ENCODE data around the gene MKNK1.

MKNK1 gene

DNA sequence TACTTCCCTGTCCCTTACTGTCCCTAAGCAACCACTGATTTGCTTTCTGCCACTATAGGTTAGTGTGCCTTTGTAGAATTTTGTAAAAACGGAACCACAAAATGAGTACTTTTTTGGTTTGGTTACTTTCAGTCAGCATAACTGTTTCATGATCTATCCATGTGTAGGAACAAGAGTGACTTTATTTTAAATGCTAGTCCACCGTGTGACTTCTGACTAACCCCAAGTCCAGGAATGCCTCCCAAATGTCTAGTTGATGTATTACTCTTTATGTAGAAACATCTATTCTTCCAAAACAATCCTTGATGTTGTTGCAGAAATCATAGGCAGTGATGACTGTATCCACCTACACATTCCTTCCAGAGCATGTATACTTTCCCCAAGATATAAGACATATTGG is 42.8 kb upstream of the MKNK1 start:
- no peak overlapping the region for H2AFZ ChIP-seq (ENCODE audit: low read length)
- no peaks in the 10 kb centered on the region for H3K27me3 ChIP-seq (ENCODE audit: insufficient read depth, low read length, poor library complexity, severe bottlenecking)
- no peak overlapping the region for H3K4me3 ChIP-seq (ENCODE audit: low read length, poor library complexity, severe bottlenecking)
- peaks cover 5% of the 10 kb centered on the region; the same call in 1 of the 2 replicates for H3K9me3 ChIP-seq (ENCODE audit: insufficient read depth, low read depth, low read length)
- H3K79me2 ChIP-seq (ENCODE audit: insufficient read depth, low read length) = no peaks in the 10 kb centered on the region
- TF ChIP-seq CTCF (conservative IDR thresholded peaks at IDR 0.05; ENCODE audit: low read length) (no peak), EZH2phosphoT487 (IDR thresholded peaks at IDR 0.05; ENCODE audit: borderline replicate concordance) (no peak)
- H3K36me3 ChIP-seq (ENCODE audit: insufficient read depth, low read length) = peaks cover 9% of the 10 kb centered on the region; the same call in 1 of the 2 replicates
- H3K4me2 ChIP-seq (ENCODE audit: low read depth, low read length, poor library complexity, severe bottlenecking) = no peak overlapping the region
- H4K20me1 ChIP-seq (ENCODE audit: insufficient read depth, low read length, poor library complexity, severe bottlenecking) = no peaks in the 10 kb centered on the region
- H3F3A ChIP-seq (ENCODE audit: low read depth) = no peaks in the 10 kb centered on the region
- no peaks in the 10 kb centered on the region for H3K9me2 ChIP-seq (replicated peaks; ENCODE audit: low read depth, low read length)
- peaks cover 1% of the 10 kb centered on the region for H3K4me1 ChIP-seq (ENCODE audit: insufficient read depth, low read length, poor library complexity, severe bottlenecking)
- H3K9ac ChIP-seq (ENCODE audit: low read depth, low read length, poor library complexity, severe bottlenecking) = no peak overlapping the region

DNA sequence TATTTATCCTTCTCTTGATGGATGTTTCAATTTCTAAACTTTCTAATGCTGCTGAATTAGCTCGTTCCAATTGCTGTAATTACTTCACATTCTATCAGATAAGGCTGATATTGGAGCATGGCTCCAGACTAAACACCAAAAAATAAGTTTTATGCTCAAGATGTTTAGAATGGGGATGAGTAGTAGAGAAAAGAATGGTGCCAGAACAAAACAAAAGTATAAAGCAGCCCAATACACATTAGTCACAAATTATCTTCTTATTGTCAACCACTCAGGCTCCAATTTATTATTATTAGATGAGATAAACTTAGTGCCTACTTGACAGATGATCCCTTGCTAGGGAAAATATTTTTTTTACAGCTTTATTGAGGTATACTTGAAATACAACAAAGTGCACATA is 42.3 kb upstream of the MKNK1 start:
- no peak for TF ChIP-seq CTCF (conservative IDR thresholded peaks at IDR 0.05; ENCODE audit: low read length)
- TF ChIP-seq EZH2phosphoT487 (IDR thresholded peaks at IDR 0.05; ENCODE audit: borderline replicate concordance) = no peak
- H3K36me3 ChIP-seq (ENCODE audit: insufficient read depth, low read length) = peaks cover 9% of the 10 kb centered on the region; the same call in 1 of the 2 replicates

DNA sequence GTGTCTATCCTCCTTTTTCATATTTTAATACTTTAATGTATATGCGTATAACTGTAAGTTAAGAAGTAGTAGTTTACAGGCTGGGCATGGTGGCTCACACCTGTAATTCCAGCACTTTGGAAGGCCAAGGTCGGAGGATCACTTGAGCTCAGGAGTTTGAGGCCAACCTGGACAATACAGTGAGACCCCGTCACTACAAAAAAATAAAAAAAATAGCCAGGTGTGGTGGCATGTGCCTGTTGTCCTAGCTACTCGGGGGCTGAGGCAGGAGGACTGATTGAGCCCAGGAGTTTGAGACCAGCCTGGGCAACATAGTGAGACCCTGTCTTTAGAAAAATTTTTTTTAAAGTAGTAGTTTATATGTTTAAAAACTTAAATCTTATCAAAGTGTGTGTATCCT is 41.7 kb upstream of the MKNK1 start:
- Histone ChIP-seq H3K9ac (ENCODE audit: low read depth, low read length, poor library complexity, severe bottlenecking) (no peak overlapping the region), H3K4me2 (ENCODE audit: low read depth, low read length, poor library complexity, severe bottlenecking) (no peak overlapping the region), H4K20me1 (ENCODE audit: insufficient read depth, low read length, poor library complexity, severe bottlenecking) (no peaks in the 10 kb centered on the region), H2AFZ (ENCODE audit: low read length) (no peak overlapping the region), H3K9me3 (ENCODE audit: insufficient read depth, low read depth, low read length) (peaks cover 5% of the 10 kb centered on the region; the same call in 1 of the 2 replicates), H3K4me3 (ENCODE audit: low read length, poor library complexity, severe bottlenecking) (no peak overlapping the region), H3K36me3 (ENCODE audit: insufficient read depth, low read length) (peaks cover 9% of the 10 kb centered on the region; the same call in 1 of the 2 replicates), H3F3A (ENCODE audit: low read depth) (no peaks in the 10 kb centered on the region), H3K79me2 (ENCODE audit: insufficient read depth, low read length) (no peaks in the 10 kb centered on the region), H3K9me2 (replicated peaks; ENCODE audit: low read depth, low read length) (no peaks in the 10 kb centered on the region), H3K27me3 (ENCODE audit: insufficient read depth, low read length, poor library complexity, severe bottlenecking) (no peaks in the 10 kb centered on the region), H3K4me1 (ENCODE audit: insufficient read depth, low read length, poor library complexity, severe bottlenecking) (no peaks in the 10 kb centered on the region)
- TF ChIP-seq EZH2phosphoT487 (IDR thresholded peaks at IDR 0.05; ENCODE audit: borderline replicate concordance) (no peak), CTCF (conservative IDR thresholded peaks at IDR 0.05; ENCODE audit: low read length) (no peak)

More for the DNA sequence above, 42.3 kb upstream of the MKNK1 start:
- H3K4me3 ChIP-seq (ENCODE audit: low read length, poor library complexity, severe bottlenecking) = no peak overlapping the region
- no peak overlapping the region for H3K9ac ChIP-seq (ENCODE audit: low read depth, low read length, poor library complexity, severe bottlenecking)
- no peak overlapping the region for H3K4me2 ChIP-seq (ENCODE audit: low read depth, low read length, poor library complexity, severe bottlenecking)
- no peaks in the 10 kb centered on the region for H3K4me1 ChIP-seq (ENCODE audit: insufficient read depth, low read length, poor library complexity, severe bottlenecking)
- no peaks in the 10 kb centered on the region for H3K27me3 ChIP-seq (ENCODE audit: insufficient read depth, low read length, poor library complexity, severe bottlenecking)
- H3F3A ChIP-seq (ENCODE audit: low read depth) = no peaks in the 10 kb centered on the region
- no peaks in the 10 kb centered on the region for H3K9me2 ChIP-seq (replicated peaks; ENCODE audit: low read depth, low read length)
- H2AFZ ChIP-seq (ENCODE audit: low read length) = no peak overlapping the region
- H4K20me1 ChIP-seq (ENCODE audit: insufficient read depth, low read length, poor library complexity, severe bottlenecking) = no peaks in the 10 kb centered on the region
- no peaks in the 10 kb centered on the region for H3K79me2 ChIP-seq (ENCODE audit: insufficient read depth, low read length)
- peaks cover 5% of the 10 kb centered on the region; the same call in 1 of the 2 replicates for H3K9me3 ChIP-seq (ENCODE audit: insufficient read depth, low read depth, low read length)
